ENCODE measurements around the gene PCDHB2. TPM values are rescaled to one million over a fixed set of nuclear protein-coding genes. Genes with fewer than 3 reads are reported as not detected.
A peak's percentile ranks its signal among the peaks of the same experiment; 100 is the strongest.
"Not testable (repeated sequence)": the region's sequence is repeated elsewhere in the genome, so short reads cannot be mapped to it uniquely, and the experiment has no call there.

Gene PCDHB2
- total RNA-seq, 1 donor from 2014 or later: 34.2 TPM

DNA sequence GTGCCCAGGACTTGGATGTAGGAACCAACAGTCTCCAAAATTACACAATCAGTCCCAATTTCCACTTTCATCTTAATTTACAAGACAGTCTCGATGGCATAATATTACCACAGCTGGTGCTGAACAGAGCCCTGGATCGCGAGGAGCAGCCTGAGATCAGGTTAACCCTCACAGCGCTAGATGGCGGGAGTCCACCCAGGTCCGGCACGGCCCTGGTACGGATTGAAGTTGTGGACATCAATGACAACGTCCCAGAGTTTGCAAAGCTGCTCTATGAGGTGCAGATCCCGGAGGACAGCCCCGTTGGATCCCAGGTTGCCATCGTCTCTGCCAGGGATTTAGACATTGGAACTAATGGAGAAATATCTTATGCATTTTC, 837 bp downstream of the PCDHB2 start:
- peaks cover 38% of the 10 kb centered on the region for H3K36me3 Mint-ChIP-seq
- no peak for DNase-seq (ENCODE audit: low spot score)
- H3K4me1 Mint-ChIP-seq: no peaks in the 10 kb centered on the region
- no peaks in the 10 kb centered on the region for H4K20me1 ChIP-seq (ENCODE audit: low read depth)
- peak overlapping the region; percentile 91 for H3K4me3 ChIP-seq
- H3K27me3 ChIP-seq: no peaks in the 10 kb centered on the region
- no peaks in the 10 kb centered on the region for H3K27me3 Mint-ChIP-seq (ENCODE audit: insufficient read depth, low read depth)
- H3K36me3 ChIP-seq: peaks cover 42% of the 10 kb centered on the region
- H3K4me3 Mint-ChIP-seq: peak overlapping the region; percentile 97
- H3K9me3 ChIP-seq (ENCODE audit: low read depth): peaks cover 43% of the 10 kb centered on the region
- H3K4me1 ChIP-seq: no peaks in the 10 kb centered on the region
- peaks cover 8% of the 10 kb centered on the region for H3F3A ChIP-seq (ENCODE audit: low read depth)
- no peak overlapping the region for H3K9ac ChIP-seq
- H3K27ac Mint-ChIP-seq: peak overlapping the region; percentile 99
- peaks cover 46% of the 10 kb centered on the region for H3K9me3 Mint-ChIP-seq
- H3K27ac ChIP-seq: no peak overlapping the region
- TF ChIP-seq, protein P1, sequence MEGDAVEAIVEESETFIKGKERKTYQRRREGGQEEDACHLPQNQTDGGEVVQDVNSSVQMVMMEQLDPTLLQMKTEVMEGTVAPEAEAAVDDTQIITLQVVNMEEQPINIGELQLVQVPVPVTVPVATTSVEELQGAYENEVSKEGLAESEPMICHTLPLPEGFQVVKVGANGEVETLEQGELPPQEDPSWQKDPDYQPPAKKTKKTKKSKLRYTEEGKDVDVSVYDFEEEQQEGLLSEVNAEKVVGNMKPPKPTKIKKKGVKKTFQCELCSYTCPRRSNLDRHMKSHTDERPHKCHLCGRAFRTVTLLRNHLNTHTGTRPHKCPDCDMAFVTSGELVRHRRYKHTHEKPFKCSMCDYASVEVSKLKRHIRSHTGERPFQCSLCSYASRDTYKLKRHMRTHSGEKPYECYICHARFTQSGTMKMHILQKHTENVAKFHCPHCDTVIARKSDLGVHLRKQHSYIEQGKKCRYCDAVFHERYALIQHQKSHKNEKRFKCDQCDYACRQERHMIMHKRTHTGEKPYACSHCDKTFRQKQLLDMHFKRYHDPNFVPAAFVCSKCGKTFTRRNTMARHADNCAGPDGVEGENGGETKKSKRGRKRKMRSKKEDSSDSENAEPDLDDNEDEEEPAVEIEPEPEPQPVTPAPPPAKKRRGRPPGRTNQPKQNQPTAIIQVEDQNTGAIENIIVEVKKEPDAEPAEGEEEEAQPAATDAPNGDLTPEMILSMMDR (IDR thresholded peaks at IDR 0.05): no peak
- TF ChIP-seq EZH2 (IDR thresholded peaks at IDR 0.05): no peak
- no peak for TF ChIP-seq EZH2phosphoT487 (IDR thresholded peaks at IDR 0.05)
- peak overlapping the region; percentile 96 for H3K4me2 ChIP-seq
- H2AFZ ChIP-seq (replicated peaks): peak overlapping the region; percentile 99
- peaks cover 46% of the 10 kb centered on the region for H3K79me2 ChIP-seq (ENCODE audit: low read depth)

DNA sequence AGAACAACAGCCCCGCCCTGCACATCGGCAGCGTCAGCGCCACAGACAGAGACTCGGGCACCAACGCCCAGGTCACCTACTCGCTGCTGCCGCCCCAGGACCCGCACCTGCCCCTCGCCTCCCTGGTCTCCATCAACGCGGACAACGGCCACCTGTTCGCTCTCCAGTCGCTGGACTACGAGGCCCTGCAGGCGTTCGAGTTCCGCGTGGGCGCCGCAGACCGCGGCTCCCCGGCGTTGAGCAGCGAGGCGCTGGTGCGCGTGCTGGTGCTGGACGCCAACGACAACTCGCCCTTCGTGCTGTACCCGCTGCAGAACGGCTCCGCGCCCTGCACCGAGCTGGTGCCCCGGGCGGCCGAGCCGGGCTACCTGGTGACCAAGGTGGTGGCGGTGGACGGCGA, 1.8 kb downstream of the PCDHB2 start:
- not testable (repeated sequence) for DNase-seq (ENCODE audit: low spot score); H3K9ac ChIP-seq; H2AFZ ChIP-seq (replicated peaks); H3K4me2 ChIP-seq; H3K27me3 Mint-ChIP-seq (ENCODE audit: insufficient read depth, low read depth); H3K27me3 ChIP-seq; H3K4me1 ChIP-seq; H4K20me1 ChIP-seq (ENCODE audit: low read depth); H3K4me1 Mint-ChIP-seq; H3K4me3 ChIP-seq; H3K27ac ChIP-seq; H3K27ac Mint-ChIP-seq; H3K4me3 Mint-ChIP-seq
- Histone ChIP-seq H3F3A (ENCODE audit: low read depth) (peaks cover 17% of the 10 kb centered on the region), H3K9me3 (ENCODE audit: low read depth) (peaks cover 46% of the 10 kb centered on the region), H3K36me3 (peaks cover 46% of the 10 kb centered on the region), H3K79me2 (ENCODE audit: low read depth) (peaks cover 46% of the 10 kb centered on the region)
- peaks cover 46% of the 10 kb centered on the region for H3K36me3 Mint-ChIP-seq
- peaks cover 56% of the 10 kb centered on the region for H3K9me3 Mint-ChIP-seq

DNA sequence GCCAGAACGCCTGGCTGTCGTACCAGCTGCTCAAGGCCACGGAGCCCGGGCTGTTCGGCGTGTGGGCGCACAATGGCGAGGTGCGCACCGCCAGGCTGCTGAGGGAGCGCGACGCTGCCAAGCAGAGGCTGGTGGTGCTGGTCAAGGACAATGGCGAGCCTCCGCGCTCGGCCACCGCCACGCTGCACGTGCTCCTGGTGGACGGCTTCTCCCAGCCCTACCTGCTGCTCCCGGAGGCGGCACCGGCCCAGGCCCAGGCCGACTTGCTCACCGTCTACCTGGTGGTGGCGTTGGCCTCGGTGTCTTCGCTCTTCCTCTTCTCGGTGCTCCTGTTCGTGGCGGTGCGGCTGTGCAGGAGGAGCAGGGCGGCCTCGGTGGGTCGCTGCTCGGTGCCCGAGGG, 2.2 kb downstream of the PCDHB2 start:
- not testable (repeated sequence) for H3K4me3 Mint-ChIP-seq; H3K4me2 ChIP-seq; H2AFZ ChIP-seq (replicated peaks); H3K4me1 ChIP-seq; H3K27me3 Mint-ChIP-seq (ENCODE audit: insufficient read depth, low read depth); H3K4me3 ChIP-seq; H3K27ac Mint-ChIP-seq; H4K20me1 ChIP-seq (ENCODE audit: low read depth); H3K4me1 Mint-ChIP-seq; H3K27me3 ChIP-seq; H3K9ac ChIP-seq; DNase-seq (ENCODE audit: low spot score); H3K27ac ChIP-seq
- Histone ChIP-seq H3K9me3 (ENCODE audit: low read depth) (peaks cover 46% of the 10 kb centered on the region), H3K79me2 (ENCODE audit: low read depth) (peaks cover 46% of the 10 kb centered on the region), H3F3A (ENCODE audit: low read depth) (peaks cover 18% of the 10 kb centered on the region), H3K36me3 (peaks cover 46% of the 10 kb centered on the region)
- Mint-ChIP-seq H3K9me3 (peaks cover 60% of the 10 kb centered on the region), H3K36me3 (peaks cover 50% of the 10 kb centered on the region)

GRCh38 chr5:141100243-141100805, 5.9 kb downstream of the PCDHB2 start, which contains the start of gene PCDHB3:
Gene PCDHB3, plus strand, starts transcription at chr5:141100473. Its CDS starts 177 bp downstream, at chr5:141100650.
- H3K36me3 ChIP-seq: peaks cover 54% of the 10 kb centered on the region
- no peak within 1 kb of the TSS for H3K4me2 ChIP-seq
- no peak within 1 kb of the TSS for H3K27ac ChIP-seq
- no peak for DNase-seq (ENCODE audit: low spot score)
- Mint-ChIP-seq H3K27ac (no peak within 1 kb of the TSS), H3K4me3 (no peak within 1 kb of the TSS), H3K9me3 (peaks cover 63% of the 10 kb centered on the region), H3K36me3 (peaks cover 53% of the 10 kb centered on the region), H3K4me1 (no peaks in the 10 kb centered on the region), H3K27me3 (ENCODE audit: insufficient read depth, low read depth) (peaks cover 2% of the 10 kb centered on the region)
- peaks cover 59% of the 10 kb centered on the region for H3K9me3 ChIP-seq (ENCODE audit: low read depth)
- no peak within 1 kb of the TSS for H3K4me3 ChIP-seq
- no peak within 1 kb of the TSS for H3K9ac ChIP-seq
- no peaks in the 10 kb centered on the region for H3K27me3 ChIP-seq
- TF ChIP-seq EZH2phosphoT487 (IDR thresholded peaks at IDR 0.05) (no peak), EZH2 (IDR thresholded peaks at IDR 0.05) (no peak)
- TF ChIP-seq, protein P1 (IDR thresholded peaks at IDR 0.05): peak; percentile 31
- H3K4me1 ChIP-seq: no peaks in the 10 kb centered on the region
- H3F3A ChIP-seq (ENCODE audit: low read depth): peaks cover 17% of the 10 kb centered on the region
- H4K20me1 ChIP-seq (ENCODE audit: low read depth): no peaks in the 10 kb centered on the region
- peaks cover 48% of the 10 kb centered on the region for H3K79me2 ChIP-seq (ENCODE audit: low read depth)
- no peak within 1 kb of the TSS for H2AFZ ChIP-seq (replicated peaks)
